ENCODE measurements around the gene IGFBP6. TPM values are rescaled to one million over a fixed set of nuclear protein-coding genes. Genes with fewer than 3 reads are reported as not detected.
A peak's percentile ranks its signal among the peaks of the same experiment; 100 is the strongest.

IGFBP6 gene
- total and polyA plus RNA-seq, 2 donors (not counting 1 experiment from before 2014, with no cell fraction given) = 0.30 TPM; not detected in 1

DNA sequence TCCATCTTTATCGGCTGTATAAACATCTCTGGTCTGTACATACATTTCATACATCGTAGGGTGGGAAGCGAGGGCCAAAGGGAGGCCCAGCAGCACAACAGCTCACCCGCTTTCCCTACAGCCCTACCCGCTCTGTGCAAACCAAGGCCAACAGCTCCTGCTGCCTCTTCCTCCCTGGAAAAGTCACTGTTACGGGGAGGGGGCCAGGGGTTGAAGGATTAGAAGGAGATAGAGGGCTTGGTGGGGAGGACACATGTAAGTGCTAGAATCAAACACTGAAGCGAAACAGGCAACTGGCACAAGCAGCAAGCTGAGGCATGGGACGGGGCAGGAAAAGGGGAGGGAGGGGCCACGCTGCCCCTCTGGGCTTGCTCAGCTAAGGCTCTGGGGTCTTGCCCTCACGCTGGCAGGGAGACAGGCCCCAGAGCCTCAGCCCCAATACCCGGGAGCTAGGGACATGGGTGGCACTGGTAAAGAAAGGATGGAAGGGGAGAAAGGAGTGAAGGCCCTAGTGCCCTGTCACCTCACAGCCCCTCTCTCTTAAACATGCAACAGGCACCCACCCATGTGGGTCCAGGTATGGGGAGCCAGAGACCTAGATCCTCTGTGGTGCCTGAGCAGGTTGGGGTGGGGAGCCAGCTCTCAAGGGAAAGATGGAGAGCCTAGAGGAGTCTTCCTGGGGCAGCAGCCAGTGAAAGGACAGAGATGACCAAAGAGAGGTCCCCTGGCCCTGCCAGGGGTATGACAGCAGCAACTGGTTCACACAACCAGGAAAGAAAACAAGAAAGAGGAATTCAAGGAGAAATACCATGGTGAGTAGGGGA is 32.6 kb upstream of the IGFBP6 start:
- ChIA-PET CTCF (interaction anchor here (1.1 to 14.1 kb wide), 17 partner anchors 9 to 280 kb away, joined by 3 to 344 read pairs (median 8); partner anchors contain the start of genes AAAS, IGFBP6, SOAT2 and SPRYD3), POLR2A (interaction anchor here (2.6 kb wide), 1 partner anchor 15 kb away, joined by 7 read pairs; the partner anchor contains the start of gene SPRYD3)
- H3K4me3 Mint-ChIP-seq = no peak overlapping the region
- Histone ChIP-seq H3K9me3 (ENCODE audit: control extremely low read depth in 1 of 3, control insufficient read depth in 2 of 3, insufficient read depth in 1 of 3, low read length in 2 of 3) (peaks cover 0 to 3% (median 0%) of the 10 kb centered on the region in 3 donors), H3K27ac (ENCODE audit: low read length in 2 of 2) (no peak overlapping the region), H3K79me2 (ENCODE audit: control insufficient read depth, insufficient read depth, low read length) (no peaks in the 10 kb centered on the region), H3K4me1 (ENCODE audit: control insufficient read depth in 2 of 2, insufficient read depth in 2 of 2, low read length in 2 of 2) (no peaks in the 10 kb centered on the region), H4K20me1 (ENCODE audit: control insufficient read depth, insufficient read depth, low read length, poor library complexity, severe bottlenecking) (peaks cover 24% of the 10 kb centered on the region), H3K27me3 (replicated peaks in 1 of 4; ENCODE audit: control extremely low read depth in 1 of 4, control insufficient read depth in 3 of 4, insufficient read depth in 4 of 4, low read length in 3 of 4) (peaks cover 0 to 3% (median 0%) of the 10 kb centered on the region in 4 experiments), H2AFZ (ENCODE audit: insufficient read depth, low read depth, low read length, poor library complexity, severe bottlenecking) (no peak overlapping the region), H3K4me3 (ENCODE audit: control extremely low read depth in 1 of 5, extremely low read depth in 1 of 5, insufficient read depth in 1 of 5, low read depth in 2 of 5, low read length in 4 of 5) (no peak overlapping the region), H3K9ac (ENCODE audit: low read length) (no peak overlapping the region), H3K36me3 (replicated peaks in 1 of 2; ENCODE audit: control extremely low read depth in 1 of 2, control insufficient read depth in 1 of 2, extremely low read depth in 1 of 2, insufficient read depth in 2 of 2, low read length in 1 of 2) (peaks cover 0 to 49% of the 10 kb centered on the region in 2 experiments), H3K4me2 (replicated peaks; ENCODE audit: low read depth, low read length, poor library complexity, severe bottlenecking) (no peak overlapping the region)
- H3K27ac Mint-ChIP-seq = peak overlapping the region; percentile 20
- no peaks in the 10 kb centered on the region for H3K9me3 Mint-ChIP-seq (ENCODE audit: insufficient read depth)
- 96% methylated on average over 5 of the region's 11 CpGs for WGBS (ENCODE audit: insufficient coverage)
- no peak for ATAC-seq (ENCODE audit: low read depth)
- intact Hi-C loops (cut with micrococcal nuclease) = loop anchor here (5.0 kb wide), 1 partner anchor 132 kb away; no protein-coding TSS in a partner anchor
- no peak for DNase-seq
- peaks cover 4% of the 10 kb centered on the region for H3K4me1 Mint-ChIP-seq
- no peaks in the 10 kb centered on the region for H3K27me3 Mint-ChIP-seq
- TF ChIP-seq EZH2 (IDR thresholded peaks at IDR 0.05; ENCODE audit: borderline replicate concordance, insufficient read depth, low read depth, low read length, poor library complexity, severe bottlenecking) = no peak
- TF ChIP-seq, protein P1, sequence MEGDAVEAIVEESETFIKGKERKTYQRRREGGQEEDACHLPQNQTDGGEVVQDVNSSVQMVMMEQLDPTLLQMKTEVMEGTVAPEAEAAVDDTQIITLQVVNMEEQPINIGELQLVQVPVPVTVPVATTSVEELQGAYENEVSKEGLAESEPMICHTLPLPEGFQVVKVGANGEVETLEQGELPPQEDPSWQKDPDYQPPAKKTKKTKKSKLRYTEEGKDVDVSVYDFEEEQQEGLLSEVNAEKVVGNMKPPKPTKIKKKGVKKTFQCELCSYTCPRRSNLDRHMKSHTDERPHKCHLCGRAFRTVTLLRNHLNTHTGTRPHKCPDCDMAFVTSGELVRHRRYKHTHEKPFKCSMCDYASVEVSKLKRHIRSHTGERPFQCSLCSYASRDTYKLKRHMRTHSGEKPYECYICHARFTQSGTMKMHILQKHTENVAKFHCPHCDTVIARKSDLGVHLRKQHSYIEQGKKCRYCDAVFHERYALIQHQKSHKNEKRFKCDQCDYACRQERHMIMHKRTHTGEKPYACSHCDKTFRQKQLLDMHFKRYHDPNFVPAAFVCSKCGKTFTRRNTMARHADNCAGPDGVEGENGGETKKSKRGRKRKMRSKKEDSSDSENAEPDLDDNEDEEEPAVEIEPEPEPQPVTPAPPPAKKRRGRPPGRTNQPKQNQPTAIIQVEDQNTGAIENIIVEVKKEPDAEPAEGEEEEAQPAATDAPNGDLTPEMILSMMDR (IDR thresholded peaks at IDR 0.05) = no peak

Data from B cell (primary cell).